Erythroblast (primary cell): ENCODE results near the gene DACH1.

Source experiments
- GATA1 ChIP-seq: IDR thresholded peaks from 2 replicates; pipeline ENCODE4 v1.6.1; 2011; ENCODE audit warnings: low read depth, mild to moderate bottlenecking, control low read depth, low read length, moderate library complexity
- POLR2A ChIP-seq: IDR thresholded peaks from 2 replicates; pipeline ENCODE4 v1.6.1; 2011; ENCODE audit warnings: mild to moderate bottlenecking, low read length

DNA sequence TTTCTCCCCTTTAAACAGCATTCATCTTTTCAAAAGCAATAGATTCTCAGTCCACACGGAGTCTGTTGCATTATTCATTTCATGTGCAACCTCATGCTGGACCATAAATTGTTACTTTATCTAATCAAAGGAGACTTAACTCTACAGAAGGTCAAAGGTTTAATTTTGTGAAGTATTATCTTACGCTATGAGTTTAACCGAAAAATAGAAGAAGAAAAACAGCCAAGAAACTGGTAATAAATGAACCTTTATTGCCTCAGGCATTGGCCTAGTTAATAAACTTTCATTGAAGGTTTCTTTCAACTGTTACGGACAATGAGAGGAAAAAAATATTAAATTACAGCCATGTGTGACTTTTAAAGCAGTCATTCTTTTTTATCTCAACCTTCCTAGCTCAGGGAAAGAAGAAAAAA lies 223.6 kb downstream of the DACH1 start:
- TF ChIP-seq POLR2A: no peak
- TF ChIP-seq GATA1: no peak
